ENCODE results near the gene TCN2.
"Not testable (repeated sequence)": the region's sequence is repeated elsewhere in the genome, so short reads cannot be mapped to it uniquely, and the experiment has no call there.

TCN2 gene

DNA sequence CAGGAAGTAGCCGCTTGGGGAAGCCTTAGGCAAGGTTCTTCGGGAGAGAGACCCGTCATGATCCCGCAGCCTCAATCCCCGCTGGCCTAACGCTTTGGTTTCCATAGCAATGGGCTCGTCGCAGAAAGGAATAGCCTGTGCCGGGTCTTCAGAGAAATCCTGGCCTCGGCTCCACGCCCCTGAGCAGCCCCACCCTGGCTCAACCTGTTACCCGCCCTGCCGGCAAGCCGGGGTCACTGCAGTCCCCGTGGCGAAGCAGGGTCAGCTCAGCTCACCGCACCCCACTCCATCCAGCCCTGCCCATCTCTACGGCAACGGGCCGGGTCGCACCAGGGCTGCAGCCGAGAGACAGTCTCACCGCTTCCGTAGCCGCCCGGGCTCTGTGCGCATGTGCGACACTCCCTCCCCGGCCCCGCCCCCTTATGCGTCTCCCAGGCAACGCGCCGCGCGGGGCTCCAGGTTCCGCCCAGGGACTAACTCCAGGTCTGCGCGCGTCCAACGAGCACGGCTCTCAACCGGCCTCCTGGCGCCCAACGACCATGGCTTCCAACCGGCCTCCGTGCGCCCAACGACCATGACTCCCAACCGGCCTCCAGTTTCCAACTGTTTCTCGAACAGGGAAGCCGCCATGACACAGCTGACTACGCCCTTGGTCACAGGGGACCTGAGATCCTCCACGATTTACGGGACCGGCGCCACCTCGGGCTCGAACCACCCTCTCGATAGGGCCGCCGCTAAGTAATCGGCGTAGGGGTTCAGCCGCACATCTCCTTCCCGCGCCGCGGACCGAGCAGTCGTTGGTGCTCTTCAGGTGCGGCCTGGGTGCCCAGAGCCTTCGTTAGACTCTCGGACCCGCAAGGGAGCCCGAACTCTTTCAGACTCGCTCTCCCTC, 60.8 kb downstream of the TCN2 start, which contains the start of gene DUSP18:
DUSP18 (minus strand) TSS at position 382 of the 892 bp plus-strand sequence. CDS start 3,872 bp downstream, outside the sequence.
- H3K4me1 ChIP-seq (ENCODE audit: control insufficient read depth, insufficient read depth, low read length, poor library complexity, severe bottlenecking), result peaks cover 5% of the 10 kb centered on the region
- H3K9me3 ChIP-seq (ENCODE audit: control insufficient read depth, low read length), result no peaks in the 10 kb centered on the region
- H3K36me3 ChIP-seq (ENCODE audit: control insufficient read depth, insufficient read depth, low read length), result no peaks in the 10 kb centered on the region
- H3K27ac ChIP-seq (ENCODE audit: low read depth, low read length, severe bottlenecking), result peak within 1 kb of the TSS; percentile 41
- H3K4me3 ChIP-seq (ENCODE audit: extremely low read depth, insufficient read depth, low read length, poor library complexity, severe bottlenecking), result peak within 1 kb of the TSS; percentile 61
- 0 to 1% methylated on average over 65 to 77 of the region's 77 CpGs for WGBS, 2 experiments (ENCODE audit: insufficient coverage in 2 of 2)

DNA sequence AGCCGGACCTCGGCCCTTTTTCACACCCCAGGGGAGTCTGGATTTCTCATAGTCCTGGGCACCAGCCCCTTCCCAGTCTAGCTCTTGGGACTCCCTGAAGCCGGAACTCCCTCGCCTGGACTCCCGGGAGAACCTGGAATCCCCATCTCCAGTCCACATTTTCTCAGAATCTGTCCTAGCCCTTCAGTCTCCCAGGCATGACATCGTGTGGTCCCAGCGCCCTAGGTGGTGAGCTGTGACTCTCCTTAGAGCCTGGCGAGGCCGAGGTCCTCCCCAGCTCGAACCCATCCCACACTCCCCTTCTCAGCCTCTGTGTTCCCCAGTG, 61.4 kb downstream of the TCN2 start:
- no peak overlapping the region for H3K27ac ChIP-seq (ENCODE audit: low read depth, low read length, severe bottlenecking)
- H3K36me3 ChIP-seq (ENCODE audit: control insufficient read depth, insufficient read depth, low read length), result no peaks in the 10 kb centered on the region
- peak overlapping the region; percentile 61 for H3K4me3 ChIP-seq (ENCODE audit: extremely low read depth, insufficient read depth, low read length, poor library complexity, severe bottlenecking)
- peaks cover 5% of the 10 kb centered on the region for H3K4me1 ChIP-seq (ENCODE audit: control insufficient read depth, insufficient read depth, low read length, poor library complexity, severe bottlenecking)
- no peaks in the 10 kb centered on the region for H3K9me3 ChIP-seq (ENCODE audit: control insufficient read depth, low read length)
- 13 to 22% methylated on average over 7 to 8 of the region's 10 CpGs for WGBS, 2 experiments (ENCODE audit: insufficient coverage in 2 of 2)

DNA sequence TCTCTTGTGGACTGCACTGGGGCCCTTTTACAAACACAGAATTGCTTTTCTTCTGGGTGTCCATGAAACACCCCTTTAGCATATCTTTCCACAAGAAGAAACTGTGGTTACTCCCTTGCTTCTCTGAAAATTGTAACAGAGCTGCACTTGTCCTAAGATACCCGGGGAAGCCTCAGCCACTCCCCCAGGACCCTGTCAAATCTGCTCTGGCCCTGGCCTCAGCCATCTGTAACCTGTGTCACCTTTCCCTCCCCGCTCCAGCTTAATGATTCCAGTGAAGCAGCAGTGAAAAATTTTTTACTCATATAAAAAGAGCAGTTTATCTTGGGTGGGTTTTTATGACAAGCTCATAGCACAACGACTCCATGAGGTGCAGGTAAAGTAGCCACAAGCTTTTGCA, 64.1 kb downstream of the TCN2 start:
- H3K36me3 ChIP-seq (ENCODE audit: control insufficient read depth, insufficient read depth, low read length), result no peaks in the 10 kb centered on the region
- WGBS, 2 experiments (ENCODE audit: insufficient coverage in 2 of 2), result 57 to 88% methylated on average over 1 of the region's 3 CpGs
- H3K4me1 ChIP-seq (ENCODE audit: control insufficient read depth, insufficient read depth, low read length, poor library complexity, severe bottlenecking), result peaks cover 5% of the 10 kb centered on the region
- H3K4me3 ChIP-seq (ENCODE audit: extremely low read depth, insufficient read depth, low read length, poor library complexity, severe bottlenecking), result no peak overlapping the region
- no peak overlapping the region for H3K27ac ChIP-seq (ENCODE audit: low read depth, low read length, severe bottlenecking)
- no peaks in the 10 kb centered on the region for H3K9me3 ChIP-seq (ENCODE audit: control insufficient read depth, low read length)

DNA sequence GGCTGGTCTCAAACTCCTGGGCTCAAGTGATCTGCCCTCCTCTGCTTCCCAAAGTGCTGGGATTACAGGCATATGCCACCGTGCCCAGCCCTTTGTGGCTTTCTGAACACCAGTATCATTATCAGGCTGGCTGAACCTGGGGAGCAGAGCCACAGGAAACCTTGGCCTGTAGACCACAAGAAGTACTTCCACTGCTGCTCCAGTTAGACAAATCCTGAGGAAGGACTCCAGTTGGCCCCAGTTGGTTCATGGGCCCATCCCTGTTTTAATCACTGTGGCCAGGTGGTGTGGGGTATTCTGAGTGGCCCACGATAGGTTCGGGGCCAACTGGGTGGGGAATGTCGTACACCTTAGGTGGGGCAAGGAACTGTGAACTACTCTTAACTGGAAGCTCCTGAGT, 66.2 kb downstream of the TCN2 start:
- Histone ChIP-seq H3K4me3 (ENCODE audit: extremely low read depth, insufficient read depth, low read length, poor library complexity, severe bottlenecking) (no peak overlapping the region), H3K9me3 (ENCODE audit: control insufficient read depth, low read length) (no peaks in the 10 kb centered on the region), H3K27ac (ENCODE audit: low read depth, low read length, severe bottlenecking) (no peak overlapping the region), H3K36me3 (ENCODE audit: control insufficient read depth, insufficient read depth, low read length) (no peaks in the 10 kb centered on the region), H3K4me1 (ENCODE audit: control insufficient read depth, insufficient read depth, low read length, poor library complexity, severe bottlenecking) (no peaks in the 10 kb centered on the region)
- 94% methylated on average over 1 to 4 of the region's 4 CpGs for WGBS, 2 experiments (ENCODE audit: insufficient coverage in 2 of 2)

DNA sequence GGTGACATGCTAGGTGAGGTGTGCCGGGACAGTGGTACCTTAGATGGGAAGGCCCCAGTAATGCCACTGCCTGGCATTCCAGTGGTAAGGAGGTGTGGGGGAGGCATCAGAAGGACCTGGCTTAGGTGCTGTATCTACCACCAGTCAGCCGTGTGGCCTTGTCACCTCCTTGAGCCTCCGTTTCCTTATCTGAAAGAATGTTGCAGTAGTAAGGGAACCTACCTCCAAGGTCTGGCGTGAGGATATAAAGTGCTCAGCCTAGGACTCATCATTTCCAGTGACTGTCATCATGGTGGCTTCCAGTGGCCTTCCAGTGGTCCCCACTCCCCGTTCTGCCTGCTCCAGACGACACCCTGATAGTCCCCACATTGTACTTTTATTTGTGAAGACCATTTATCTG, 67.5 kb downstream of the TCN2 start:
- Histone ChIP-seq H3K36me3 (ENCODE audit: control insufficient read depth, insufficient read depth, low read length) (no peaks in the 10 kb centered on the region), H3K4me1 (ENCODE audit: control insufficient read depth, insufficient read depth, low read length, poor library complexity, severe bottlenecking) (no peaks in the 10 kb centered on the region), H3K27ac (ENCODE audit: low read depth, low read length, severe bottlenecking) (no peak overlapping the region), H3K9me3 (ENCODE audit: control insufficient read depth, low read length) (no peaks in the 10 kb centered on the region), H3K4me3 (ENCODE audit: extremely low read depth, insufficient read depth, low read length, poor library complexity, severe bottlenecking) (no peak overlapping the region)
- WGBS, 2 experiments (ENCODE audit: insufficient coverage in 2 of 2), result 88 to 92% methylated on average over 6 of the region's 6 CpGs

DNA sequence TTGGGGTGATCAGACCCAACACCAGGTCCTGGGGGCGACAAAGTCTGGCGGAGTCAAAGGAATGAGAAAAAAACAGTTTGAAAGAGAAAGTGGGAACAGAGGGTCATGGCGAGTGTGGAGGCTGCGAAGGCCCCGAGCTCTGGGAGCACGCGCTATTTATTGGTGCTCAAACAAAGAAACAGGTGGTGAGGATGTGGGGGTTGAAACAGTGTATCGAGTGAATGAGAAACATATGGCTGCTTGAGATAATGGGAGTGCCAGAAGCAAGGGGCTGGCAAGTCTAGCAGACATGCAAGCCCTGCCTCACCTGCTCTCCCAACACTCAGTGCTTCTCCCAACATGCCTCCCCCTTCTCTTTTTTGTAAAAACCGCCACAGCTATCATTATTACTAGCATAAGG, 68.5 kb downstream of the TCN2 start:
- Histone ChIP-seq H3K4me1 (ENCODE audit: control insufficient read depth, insufficient read depth, low read length, poor library complexity, severe bottlenecking) (no peaks in the 10 kb centered on the region), H3K27ac (ENCODE audit: low read depth, low read length, severe bottlenecking) (no peak overlapping the region), H3K9me3 (ENCODE audit: control insufficient read depth, low read length) (no peaks in the 10 kb centered on the region), H3K4me3 (ENCODE audit: extremely low read depth, insufficient read depth, low read length, poor library complexity, severe bottlenecking) (no peak overlapping the region), H3K36me3 (ENCODE audit: control insufficient read depth, insufficient read depth, low read length) (no peaks in the 10 kb centered on the region)
- 92 to 95% methylated on average over 9 of the region's 9 CpGs for WGBS, 2 experiments (ENCODE audit: insufficient coverage in 2 of 2)

DNA sequence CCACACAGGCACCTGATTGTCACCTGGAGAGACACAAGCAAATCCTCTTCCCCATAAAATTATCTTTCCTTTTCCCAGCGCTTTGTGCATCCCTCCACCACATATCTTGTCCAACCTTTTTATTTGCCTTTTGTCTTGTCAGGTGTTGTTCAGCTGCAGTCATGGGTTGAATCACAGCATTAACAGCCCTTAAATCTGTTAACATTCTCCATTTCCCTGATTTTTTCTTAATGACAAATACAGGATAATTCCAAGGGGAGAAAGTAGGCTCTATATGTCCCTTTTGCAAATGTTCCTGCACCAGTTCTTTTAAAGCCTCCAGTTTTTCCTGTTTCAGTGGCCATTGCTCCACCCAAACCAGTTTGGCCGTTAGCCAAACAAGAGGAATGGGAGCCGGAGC, 69.6 kb downstream of the TCN2 start:
- not testable (repeated sequence) for H3K4me1 ChIP-seq (ENCODE audit: control insufficient read depth, insufficient read depth, low read length, poor library complexity, severe bottlenecking); H3K4me3 ChIP-seq (ENCODE audit: extremely low read depth, insufficient read depth, low read length, poor library complexity, severe bottlenecking); H3K36me3 ChIP-seq (ENCODE audit: control insufficient read depth, insufficient read depth, low read length); H3K27ac ChIP-seq (ENCODE audit: low read depth, low read length, severe bottlenecking); H3K9me3 ChIP-seq (ENCODE audit: control insufficient read depth, low read length)
- WGBS, 2 experiments (ENCODE audit: insufficient coverage in 2 of 2), result 90 to 93% methylated on average over 3 of the region's 3 CpGs
